DOHH2 (cell line): ENCODE measurements around the gene AP3S2.

Source experiments
- H3F3A ChIP-seq: fragments of 200-600 bp; sonication (generic), shearing (Covaris generic); 2 replicates; pipeline ENCODE4 v1.6.0; 2016; ENCODE audit warnings: antibody characterized with exemption, mild to moderate bottlenecking; ENCODE audit not compliant: control insufficient read depth, insufficient read depth
- H3K27ac ChIP-seq: fragments of 200-600 bp; sonication (generic); 2 replicates; pipeline ENCODE4 v1.5.1; 2014; ENCODE audit warnings: low read depth, mild to moderate bottlenecking, low read length, moderate library complexity
- H3K27me3 ChIP-seq: fragments of 200-600 bp; sonication (generic); 2 replicates; pipeline ENCODE4 v1.6.1; 2014; ENCODE audit warnings: mild to moderate bottlenecking, low read length, mixed read lengths; ENCODE audit not compliant: control insufficient read depth
- H3K36me3 ChIP-seq: fragments of 200-600 bp; sonication (generic); 2 replicates; pipeline ENCODE4 v1.6.1; 2014; ENCODE audit warnings: mild to moderate bottlenecking, low read length, moderate library complexity, mixed read lengths; ENCODE audit not compliant: control insufficient read depth
- H3K4me1 ChIP-seq: fragments of 200-600 bp; sonication (generic); 2 replicates; pipeline ENCODE4 v1.6.1; 2014; ENCODE audit warnings: mild to moderate bottlenecking, low read length, mixed read lengths; ENCODE audit not compliant: control insufficient read depth
- H3K4me2 ChIP-seq: fragments of 200-600 bp; sonication (generic); 2 replicates; pipeline ENCODE4 v1.6.0; 2014; ENCODE audit warnings: mild to moderate bottlenecking, low read length, moderate library complexity
- H3K4me3 ChIP-seq: fragments of 200-600 bp; sonication (generic); 2 replicates; pipeline ENCODE4 v1.5.1; 2014; ENCODE audit warnings: mild to moderate bottlenecking, low read length, mixed read lengths
- H3K79me2 ChIP-seq: fragments of 200-600 bp; sonication (generic); 2 replicates; pipeline ENCODE4 v1.6.1; 2014; ENCODE audit warnings: mild to moderate bottlenecking, low read length, mixed read lengths; ENCODE audit not compliant: control insufficient read depth
- H3K9me2 ChIP-seq: fragments of 200-600 bp; sonication (generic); replicated peaks from 2 replicates; pipeline ENCODE4 v1.6.1; 2014; ENCODE audit warnings: mild to moderate bottlenecking, low read length, mixed read lengths; ENCODE audit not compliant: control insufficient read depth
- H3K9me3 ChIP-seq: fragments of 200-600 bp; sonication (generic); 2 replicates; pipeline ENCODE4 v1.6.1; 2014; ENCODE audit warnings: antibody characterized with exemption, low read length, mixed read lengths; ENCODE audit not compliant: control insufficient read depth, insufficient read depth
- H4K20me1 ChIP-seq: fragments of 200-600 bp; sonication (generic); 2 replicates; pipeline ENCODE4 v1.6.0; 2014; ENCODE audit warnings: low read depth, mild to moderate bottlenecking, antibody characterized with exemption, low read length, moderate library complexity; ENCODE audit not compliant: control insufficient read depth, insufficient read depth
- EZH2phosphoT487 ChIP-seq: fragments of 200-600 bp; sonication (generic); IDR thresholded peaks from 2 replicates; pipeline ENCODE4 v1.6.1; 2017; ENCODE audit warnings: borderline replicate concordance, mild to moderate bottlenecking, antibody characterized with exemption, low read length, moderate library complexity, mixed read lengths
- TF ChIP-seq, protein P1 (sequence below): fragments of 200-600 bp; sonication (generic); IDR thresholded peaks from one replicate; pipeline ENCODE4 v1.5.1; 2014; ENCODE audit warnings: antibody characterized with exemption, mild to moderate bottlenecking, low read depth, low read length; ENCODE audit not compliant: poor library complexity, severe bottlenecking

Gene AP3S2

DNA sequence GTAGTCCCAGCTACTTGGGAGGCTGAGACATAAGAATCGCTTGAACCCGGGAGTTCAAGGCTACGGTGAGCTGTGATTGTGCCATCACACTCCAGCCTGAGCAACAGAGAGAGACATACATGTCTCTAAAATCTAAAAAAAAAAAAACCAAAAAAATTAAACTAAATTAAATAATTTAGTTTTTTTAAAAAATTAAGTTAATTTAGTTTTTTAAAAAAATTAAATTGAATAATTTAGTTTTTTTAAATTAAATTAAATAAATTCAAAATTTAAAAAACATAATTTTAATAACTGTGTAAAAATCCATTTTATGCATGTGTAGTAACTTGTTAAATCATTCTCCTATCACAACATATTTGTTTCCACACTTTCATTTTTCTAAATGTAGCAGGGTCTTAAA lies 39.1 kb upstream of the AP3S2 start:
- Histone ChIP-seq H3F3A (no peaks in the 10 kb centered on the region), H3K9me3 (no peaks in the 10 kb centered on the region), H3K4me1 (no peaks in the 10 kb centered on the region), H3K27me3 (peaks cover 18% of the 10 kb centered on the region), H3K4me2 (no peak overlapping the region), H3K9me2 (no peaks in the 10 kb centered on the region), H4K20me1 (no peaks in the 10 kb centered on the region), H3K79me2 (no peaks in the 10 kb centered on the region), H3K36me3 (no peaks in the 10 kb centered on the region), H3K27ac (no peak overlapping the region), H3K4me3 (no peak overlapping the region)
- no peak for TF ChIP-seq EZH2phosphoT487
- TF ChIP-seq, protein P1, sequence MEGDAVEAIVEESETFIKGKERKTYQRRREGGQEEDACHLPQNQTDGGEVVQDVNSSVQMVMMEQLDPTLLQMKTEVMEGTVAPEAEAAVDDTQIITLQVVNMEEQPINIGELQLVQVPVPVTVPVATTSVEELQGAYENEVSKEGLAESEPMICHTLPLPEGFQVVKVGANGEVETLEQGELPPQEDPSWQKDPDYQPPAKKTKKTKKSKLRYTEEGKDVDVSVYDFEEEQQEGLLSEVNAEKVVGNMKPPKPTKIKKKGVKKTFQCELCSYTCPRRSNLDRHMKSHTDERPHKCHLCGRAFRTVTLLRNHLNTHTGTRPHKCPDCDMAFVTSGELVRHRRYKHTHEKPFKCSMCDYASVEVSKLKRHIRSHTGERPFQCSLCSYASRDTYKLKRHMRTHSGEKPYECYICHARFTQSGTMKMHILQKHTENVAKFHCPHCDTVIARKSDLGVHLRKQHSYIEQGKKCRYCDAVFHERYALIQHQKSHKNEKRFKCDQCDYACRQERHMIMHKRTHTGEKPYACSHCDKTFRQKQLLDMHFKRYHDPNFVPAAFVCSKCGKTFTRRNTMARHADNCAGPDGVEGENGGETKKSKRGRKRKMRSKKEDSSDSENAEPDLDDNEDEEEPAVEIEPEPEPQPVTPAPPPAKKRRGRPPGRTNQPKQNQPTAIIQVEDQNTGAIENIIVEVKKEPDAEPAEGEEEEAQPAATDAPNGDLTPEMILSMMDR, result no peak

DNA sequence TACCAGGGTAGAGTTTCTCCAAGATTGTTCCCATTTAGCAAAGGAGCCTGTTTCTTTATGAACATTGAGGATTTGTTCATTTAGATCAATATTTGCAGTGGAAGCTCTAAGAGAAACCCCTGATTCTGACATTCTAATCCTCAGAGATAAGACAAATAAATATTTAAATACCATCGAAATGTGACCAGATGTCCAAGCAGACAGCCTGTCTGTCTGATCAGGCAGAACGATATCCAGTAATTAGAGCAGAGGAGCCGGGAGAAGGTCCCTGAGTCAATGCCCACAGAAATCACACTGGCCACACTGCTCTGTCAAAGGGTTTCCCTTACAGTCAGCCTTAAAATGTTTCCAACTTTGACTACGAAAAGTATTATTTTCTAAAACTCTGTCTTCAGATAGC lies 34.6 kb upstream of the AP3S2 start:
- H3K79me2 ChIP-seq, result no peaks in the 10 kb centered on the region
- no peaks in the 10 kb centered on the region for H3K9me3 ChIP-seq
- H3K4me3 ChIP-seq, result no peak overlapping the region
- H3K9me2 ChIP-seq, result no peaks in the 10 kb centered on the region
- no peak for TF ChIP-seq EZH2phosphoT487
- TF ChIP-seq, protein P1, result no peak
- H3K27me3 ChIP-seq, result peaks cover 11% of the 10 kb centered on the region
- H3F3A ChIP-seq, result no peaks in the 10 kb centered on the region
- no peaks in the 10 kb centered on the region for H4K20me1 ChIP-seq
- H3K4me2 ChIP-seq, result no peak overlapping the region
- no peaks in the 10 kb centered on the region for H3K36me3 ChIP-seq
- no peaks in the 10 kb centered on the region for H3K4me1 ChIP-seq
- H3K27ac ChIP-seq, result no peak overlapping the region

DNA sequence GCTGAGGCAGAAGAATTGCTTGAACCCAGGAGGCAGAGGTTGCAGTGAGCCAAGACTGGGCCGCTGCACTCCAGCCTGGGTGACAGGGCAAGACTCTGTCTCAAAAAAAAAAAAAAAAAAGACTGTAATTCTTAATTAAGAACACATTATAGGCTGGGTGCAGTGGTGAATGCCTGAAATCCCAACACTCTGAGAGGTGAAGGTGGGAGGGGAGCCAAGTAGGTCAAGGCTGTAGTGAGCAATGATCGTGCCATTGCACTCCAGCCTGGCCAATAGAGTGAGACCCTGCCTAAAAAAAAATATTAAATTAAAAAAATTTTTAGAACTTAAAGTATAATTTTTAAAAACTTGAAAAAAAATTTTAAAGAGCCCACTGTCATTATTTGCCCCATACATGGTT lies 32.4 kb upstream of the AP3S2 start:
- TF ChIP-seq, protein P1, result no peak
- TF ChIP-seq EZH2phosphoT487, result no peak
- Histone ChIP-seq H3K4me2 (no peak overlapping the region), H4K20me1 (no peaks in the 10 kb centered on the region), H3K4me3 (no peak overlapping the region), H3K36me3 (no peaks in the 10 kb centered on the region), H3K79me2 (no peaks in the 10 kb centered on the region), H3K9me3 (no peaks in the 10 kb centered on the region), H3K27me3 (0 out of 2 replicates have a peak, but pooled peaks cover 3% of the 10 kb centered on the region), H3K4me1 (no peaks in the 10 kb centered on the region), H3K27ac (no peak overlapping the region), H3F3A (no peaks in the 10 kb centered on the region), H3K9me2 (no peaks in the 10 kb centered on the region)
